GM23248 (cell line): ENCODE measurements around the gene DLG2.

ENCODE experiments used
- EZH2 ChIP-seq: fragments of 200-600 bp; sonication (generic); IDR thresholded peaks from 2 replicates; pipeline ENCODE4 v1.6.1; 2018; ENCODE audit warnings: antibody characterized with exemption, mild to moderate bottlenecking; ENCODE audit not compliant: insufficient read depth, poor library complexity, severe bottlenecking
- EZH2phosphoT487 ChIP-seq: fragments of 200-600 bp; sonication (generic); IDR thresholded peaks from 2 replicates; pipeline ENCODE4 v1.6.1; 2018; ENCODE audit warnings: antibody characterized with exemption, moderate library complexity, mild to moderate bottlenecking, low read depth; ENCODE audit not compliant: insufficient read depth

- TF ChIP-seq EZH2phosphoT487 = no peak
- no peak for TF ChIP-seq EZH2
These were observed 1592.7 kb downstream of the DLG2 start for GRCh38 chr11:84034484-84034883.
